GM11168 (cell line): ENCODE measurements around the gene ATP11A.
"Not testable (repeated sequence)": the region's sequence is repeated elsewhere in the genome, so short reads cannot be mapped to it uniquely, and the experiment has no call there.

Source experiments
- in situ Hi-C: fragments of 300-500 bp; cut with MboI; formaldehyde crosslinking; loops from one replicate; pipeline ENCODE4 v1.12.0; 2022; ENCODE audit warnings: low sequenced_read_pairs; ENCODE audit not compliant: unreplicated experiment

Gene ATP11A

GRCh38 chr13:112828756-112829155 lies 138.9 kb downstream of the ATP11A start:
- in situ Hi-C loops, result no loop called here

- in situ Hi-C loops, result no loop called here
These were observed 141.4 kb downstream of the ATP11A start for GRCh38 chr13:112831196-112831595.

GRCh38 chr13:112831801-112832200 lies 142.0 kb downstream of the ATP11A start:
- in situ Hi-C loops, result no loop called here

DNA sequence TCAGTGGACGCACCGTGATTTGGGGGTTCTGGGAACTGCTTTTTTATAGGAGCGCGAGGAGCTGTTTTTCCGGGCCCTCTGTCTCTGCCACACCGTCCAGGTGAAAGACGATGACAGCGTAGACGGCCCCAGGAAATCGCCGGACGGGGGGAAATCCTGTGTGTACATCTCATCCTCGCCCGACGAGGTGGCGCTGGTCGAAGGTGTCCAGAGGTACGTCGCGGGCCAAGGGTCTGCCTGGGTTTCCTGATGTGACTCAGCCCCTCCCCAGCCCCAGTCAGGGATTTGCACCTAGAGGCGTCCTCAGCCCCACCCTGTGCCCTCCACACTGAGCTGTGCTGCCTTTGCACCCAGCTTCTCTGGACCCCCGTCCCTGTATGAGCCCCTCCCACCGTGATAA lies 143.0 kb downstream of the ATP11A start:
- in situ Hi-C loops, result no loop called here

DNA sequence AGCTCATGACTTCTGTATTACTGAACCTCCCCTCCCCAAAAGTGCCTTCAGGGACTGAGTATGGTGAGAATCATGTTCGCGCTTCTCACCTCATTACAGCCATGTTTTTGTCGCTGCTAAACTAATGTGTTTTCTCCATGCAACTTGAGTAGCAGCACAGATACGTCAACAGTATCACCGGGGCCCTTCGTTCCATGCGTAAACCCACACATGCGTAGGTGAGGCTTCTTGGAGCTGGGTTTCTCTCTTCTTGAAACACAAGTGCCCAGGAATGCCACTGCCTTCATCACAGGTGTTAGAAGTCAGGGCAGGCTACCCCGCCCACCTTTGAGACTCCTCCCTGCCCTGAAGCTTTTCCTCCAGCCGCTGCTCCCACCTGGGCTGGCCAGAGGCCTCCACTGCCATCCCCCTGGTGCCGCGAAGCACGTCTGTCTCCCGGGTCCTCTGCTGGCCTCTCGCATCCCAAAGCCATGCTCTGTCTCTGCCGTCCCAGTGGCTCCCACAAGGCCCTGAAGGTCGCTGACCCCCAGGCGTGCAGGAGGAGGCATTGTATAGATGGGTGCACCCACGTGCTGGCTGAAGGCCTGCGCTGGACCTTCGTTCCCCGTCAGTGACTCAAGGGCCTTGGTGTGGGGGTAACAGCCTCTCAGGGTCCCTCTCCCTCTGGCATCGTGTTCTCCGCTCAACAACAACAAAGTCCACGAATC lies 143.9 kb downstream of the ATP11A start:
- in situ Hi-C loops, result no loop called here

DNA sequence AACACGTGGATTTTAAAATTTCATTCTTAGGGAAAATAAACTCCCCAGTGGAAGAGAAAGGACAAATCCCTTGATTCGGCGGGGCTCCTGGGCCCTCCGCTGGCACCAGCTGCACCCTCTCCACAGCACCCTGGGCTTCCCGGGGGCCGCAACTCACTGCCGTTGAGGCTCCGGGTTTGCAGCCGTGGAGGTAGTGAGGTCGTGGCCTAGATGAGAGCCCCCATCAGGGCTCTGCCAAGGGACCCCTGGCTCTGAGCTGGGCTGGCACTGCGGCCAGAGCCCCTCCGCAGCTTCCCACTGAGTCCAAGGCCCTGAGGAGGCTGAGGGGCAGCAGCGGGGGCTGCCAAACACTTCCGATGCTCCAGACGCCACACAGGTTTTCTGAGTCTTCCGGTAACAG lies 145.5 kb downstream of the ATP11A start:
- in situ Hi-C loops, result no loop called here

DNA sequence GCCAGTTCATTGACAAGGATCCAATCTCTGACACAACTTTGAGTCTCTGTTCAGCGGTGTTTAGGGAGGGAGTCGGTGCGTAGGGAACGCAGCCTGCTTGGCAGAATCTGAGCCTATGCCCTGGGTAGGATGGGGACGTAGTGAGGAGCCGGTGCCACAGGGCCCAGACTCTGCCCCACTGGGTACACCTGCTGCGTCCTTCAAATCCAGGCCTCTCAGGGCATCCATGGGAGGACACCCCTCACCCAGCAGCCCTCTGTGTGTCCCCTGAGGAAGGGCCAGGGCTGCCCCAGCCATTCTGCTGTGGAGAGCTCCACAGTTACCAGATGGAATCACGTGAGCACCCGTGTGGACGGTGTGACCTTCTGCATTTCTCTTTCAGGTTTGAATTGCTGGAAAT lies 146.0 kb downstream of the ATP11A start:
- in situ Hi-C loops, result no loop called here

- in situ Hi-C loops, result no loop called here
These were observed 147.1 kb downstream of the ATP11A start for GRCh38 chr13:112836940-112837339.

- in situ Hi-C loops, result no loop called here
These were observed 147.7 kb downstream of the ATP11A start for GRCh38 chr13:112837371-112838037.

- in situ Hi-C loops, result no loop called here
These were observed 148.4 kb downstream of the ATP11A start for GRCh38 chr13:112838038-112838841.

- in situ Hi-C loops, result no loop called here
These were observed 148.9 kb downstream of the ATP11A start for GRCh38 chr13:112838842-112839117.

GRCh38 chr13:112839356-112840105 lies 149.7 kb downstream of the ATP11A start:
- in situ Hi-C loops, result no loop called here

GRCh38 chr13:112840472-112841302 lies 150.8 kb downstream of the ATP11A start:
- in situ Hi-C loops, result no loop called here

DNA sequence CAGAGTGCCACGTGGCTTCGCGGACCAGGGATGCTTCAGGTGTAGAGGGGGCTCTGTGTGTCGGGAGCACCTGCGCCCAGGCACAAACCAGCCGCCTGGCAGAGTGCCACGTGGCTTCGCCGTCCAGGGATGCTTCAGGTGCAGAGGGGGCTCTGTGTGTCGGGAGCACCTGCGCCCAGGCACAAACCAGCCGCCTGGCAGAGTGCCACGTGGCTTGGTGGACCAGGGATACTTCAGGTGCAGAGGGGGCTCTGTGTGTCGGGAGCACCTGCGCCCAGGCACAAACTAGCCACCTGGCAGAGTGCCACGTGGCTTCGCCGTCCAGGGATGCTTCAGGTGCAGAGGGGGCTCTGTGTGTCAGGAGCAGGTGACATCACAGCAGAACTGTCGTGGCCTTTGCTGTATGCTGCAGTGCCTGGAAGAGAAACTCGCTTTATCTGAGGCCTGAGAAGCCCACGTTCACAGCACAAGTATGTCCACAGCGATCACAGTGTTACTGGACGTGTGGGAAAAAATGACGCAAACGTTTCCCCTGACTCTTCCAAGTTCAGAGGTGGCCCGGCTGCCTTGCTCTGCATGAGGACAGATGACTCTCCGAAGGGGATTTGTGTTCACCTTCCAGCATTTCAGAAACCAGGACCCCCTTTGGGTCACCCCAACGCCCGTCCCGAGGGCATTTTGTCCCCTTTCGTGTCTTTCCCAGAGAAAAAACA lies 151.6 kb downstream of the ATP11A start:
- in situ Hi-C loops, result not testable (repeated sequence)

GRCh38 chr13:112842343-112842856 lies 152.6 kb downstream of the ATP11A start:
- in situ Hi-C loops, result no loop called here

DNA sequence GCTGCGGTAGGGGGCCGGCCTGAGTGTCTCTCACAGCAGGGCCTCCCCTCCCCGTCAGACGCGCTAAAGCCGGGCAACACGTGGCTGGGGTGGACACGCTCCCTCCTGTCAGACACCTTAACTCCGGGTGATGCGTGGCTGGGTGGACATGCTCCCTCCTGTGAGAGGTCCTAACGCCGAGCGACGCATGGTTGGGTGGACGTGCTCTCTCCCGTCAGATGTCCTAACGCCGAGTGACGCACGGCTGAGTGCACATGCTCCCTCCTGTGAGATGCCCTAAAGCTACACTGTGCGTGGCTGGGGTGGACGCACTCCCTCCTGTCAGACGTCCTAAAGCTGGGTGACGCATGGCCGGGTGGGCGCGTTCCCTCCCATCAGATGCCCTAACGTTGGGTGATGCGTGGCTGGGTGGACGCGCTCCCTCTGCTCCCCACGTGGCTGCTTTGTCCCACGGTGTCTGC lies 153.1 kb downstream of the ATP11A start:
- in situ Hi-C loops, result no loop called here

- in situ Hi-C loops, result no loop called here
These were observed 153.7 kb downstream of the ATP11A start for GRCh38 chr13:112843392-112844111.

GRCh38 chr13:112844411-112844810 lies 154.6 kb downstream of the ATP11A start:
- in situ Hi-C loops, result no loop called here
